ENCODE results near the gene FAM20C. TPM values are rescaled to one million over a fixed set of nuclear protein-coding genes. Genes with fewer than 3 reads are reported as not detected.

FAM20C gene
- total and polyA plus RNA-seq, 2 donors (not counting 3 experiments of a cell fraction or from before 2014, with no cell fraction given), result 14.2 to 34.5 TPM

- intact Hi-C loops (cut with micrococcal nuclease), result loop anchor here (2.0 kb wide), 1 partner anchor 45 kb away; no protein-coding TSS in a partner anchor
- POLR2A ChIA-PET, result no interaction called here
- DNase-seq (ENCODE audit: low read depth, low spot score) (peak; percentile 24), FAIRE-seq (peak; percentile 74)
- Histone ChIP-seq H2AFZ (ENCODE audit: low read depth, low read length) (peak overlapping the region; percentile 67), H3K4me2 (ENCODE audit: insufficient read depth, low read length) (peak overlapping the region; percentile 87), H3K9me1 (replicated peaks; ENCODE audit: control insufficient read depth, extremely low read depth, insufficient read depth, low read length) (no peaks in the 10 kb centered on the region), H3K4me3 (replicated peaks in 1 of 3; ENCODE audit: insufficient read depth in 1 of 3, low read depth in 1 of 3, low read length in 3 of 3) (peak overlapping the region; percentile 61 to 94 (median 80)), H3K9ac (replicated peaks; ENCODE audit: extremely low read depth, insufficient read depth, low read length) (peak overlapping the region; percentile 20), H3K27me3 (ENCODE audit: control insufficient read depth in 2 of 2, insufficient read depth in 2 of 2, low read length in 2 of 2) (no peaks in the 10 kb centered on the region), H3K27ac (ENCODE audit: insufficient read depth, low read depth, low read length) (peak overlapping the region; percentile 14), H3K4me1 (ENCODE audit: control insufficient read depth, extremely low read depth, insufficient read depth, low read length) (peaks cover 15% of the 10 kb centered on the region), H3K79me2 (ENCODE audit: control insufficient read depth, insufficient read depth, low read length) (peaks cover 35% of the 10 kb centered on the region), H4K20me1 (replicated peaks; ENCODE audit: control insufficient read depth, extremely low read depth, insufficient read depth, low read length) (no peaks in the 10 kb centered on the region), H3K9me3 (replicated peaks; ENCODE audit: control insufficient read depth, insufficient read depth, low read length) (no peaks in the 10 kb centered on the region), H3K36me3 (ENCODE audit: control insufficient read depth in 2 of 2, extremely low read depth in 1 of 2, insufficient read depth in 2 of 2, low read length in 2 of 2) (peaks cover 3 to 24% of the 10 kb centered on the region in 2 experiments)
- dilution Hi-C loops (cut with MboI; ENCODE audit: extremely low pct_ligation_motif_present, low sequenced_read_pairs), result no loop called here
- no TSS peak for BruUV-seq (replicated peaks)
- TF ChIP-seq MYC (IDR thresholded peaks at IDR 0.05; ENCODE audit: low read depth, low read length), result no peak
- TF ChIP-seq EZH2 (IDR thresholded peaks at IDR 0.05; ENCODE audit: borderline replicate concordance, low read depth, low read length, severe bottlenecking), result no peak
- TF ChIP-seq JUN (IDR thresholded peaks at IDR 0.05; ENCODE audit: borderline replicate concordance, insufficient read depth, insufficient read length, low read depth), result no peak
- no peak for TF ChIP-seq CTCF (IDR thresholded peaks at IDR 0.05; ENCODE audit: extremely low read depth in 1 of 2, insufficient read depth in 1 of 2, low read depth in 1 of 2, low read length in 2 of 2)
- no peak for TF ChIP-seq POLR2AphosphoS5 (IDR thresholded peaks at IDR 0.05; ENCODE audit: insufficient read depth, low read depth, low read length)
- no peak for TF ChIP-seq GATA2 (IDR thresholded peaks at IDR 0.05; ENCODE audit: insufficient read depth, insufficient read length, low read depth, low read length)
- CTCF ChIA-PET, result interaction anchor here (1.1 to 3.7 kb wide), 3 partner anchors 127 to 135 kb away, joined by 3 to 20 read pairs (median 4); no protein-coding TSS in a partner anchor
Observed at GRCh38 chr7:193481-194251, 1.3 kb downstream of the FAM20C start.
